ENCODE results near the gene COG5.

The COG5 gene

GRCh38 chr7:107201795-107202450 is 361.8 kb downstream of the COG5 start:
- Histone ChIP-seq H3K9me3 (ENCODE audit: control insufficient read depth, insufficient read depth, low read length) (no peaks in the 10 kb centered on the region), H3F3A (ENCODE audit: control insufficient read depth, insufficient read depth) (no peaks in the 10 kb centered on the region), H3K79me2 (ENCODE audit: control insufficient read depth, low read length) (no peaks in the 10 kb centered on the region), H3K4me3 (ENCODE audit: low read length) (no peak overlapping the region), H3K27ac (ENCODE audit: low read depth, low read length) (no peak overlapping the region), H3K4me2 (ENCODE audit: low read length) (no peak overlapping the region), H3K27me3 (ENCODE audit: control insufficient read depth, low read length) (no peaks in the 10 kb centered on the region), H3K4me1 (ENCODE audit: control insufficient read depth, low read length) (no peaks in the 10 kb centered on the region), H3K9me2 (replicated peaks; ENCODE audit: control insufficient read depth, low read length) (no peaks in the 10 kb centered on the region), H4K20me1 (ENCODE audit: control insufficient read depth, insufficient read depth, low read depth, low read length) (no peaks in the 10 kb centered on the region), H3K36me3 (ENCODE audit: control insufficient read depth, low read length) (peaks cover 47% of the 10 kb centered on the region)
- no peak for TF ChIP-seq EZH2phosphoT487 (IDR thresholded peaks at IDR 0.05; ENCODE audit: borderline replicate concordance, low read length)
- TF ChIP-seq, protein P1, sequence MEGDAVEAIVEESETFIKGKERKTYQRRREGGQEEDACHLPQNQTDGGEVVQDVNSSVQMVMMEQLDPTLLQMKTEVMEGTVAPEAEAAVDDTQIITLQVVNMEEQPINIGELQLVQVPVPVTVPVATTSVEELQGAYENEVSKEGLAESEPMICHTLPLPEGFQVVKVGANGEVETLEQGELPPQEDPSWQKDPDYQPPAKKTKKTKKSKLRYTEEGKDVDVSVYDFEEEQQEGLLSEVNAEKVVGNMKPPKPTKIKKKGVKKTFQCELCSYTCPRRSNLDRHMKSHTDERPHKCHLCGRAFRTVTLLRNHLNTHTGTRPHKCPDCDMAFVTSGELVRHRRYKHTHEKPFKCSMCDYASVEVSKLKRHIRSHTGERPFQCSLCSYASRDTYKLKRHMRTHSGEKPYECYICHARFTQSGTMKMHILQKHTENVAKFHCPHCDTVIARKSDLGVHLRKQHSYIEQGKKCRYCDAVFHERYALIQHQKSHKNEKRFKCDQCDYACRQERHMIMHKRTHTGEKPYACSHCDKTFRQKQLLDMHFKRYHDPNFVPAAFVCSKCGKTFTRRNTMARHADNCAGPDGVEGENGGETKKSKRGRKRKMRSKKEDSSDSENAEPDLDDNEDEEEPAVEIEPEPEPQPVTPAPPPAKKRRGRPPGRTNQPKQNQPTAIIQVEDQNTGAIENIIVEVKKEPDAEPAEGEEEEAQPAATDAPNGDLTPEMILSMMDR (IDR thresholded peaks at IDR 0.05; ENCODE audit: low read depth, low read length, poor library complexity, severe bottlenecking): peak; percentile 61

DNA sequence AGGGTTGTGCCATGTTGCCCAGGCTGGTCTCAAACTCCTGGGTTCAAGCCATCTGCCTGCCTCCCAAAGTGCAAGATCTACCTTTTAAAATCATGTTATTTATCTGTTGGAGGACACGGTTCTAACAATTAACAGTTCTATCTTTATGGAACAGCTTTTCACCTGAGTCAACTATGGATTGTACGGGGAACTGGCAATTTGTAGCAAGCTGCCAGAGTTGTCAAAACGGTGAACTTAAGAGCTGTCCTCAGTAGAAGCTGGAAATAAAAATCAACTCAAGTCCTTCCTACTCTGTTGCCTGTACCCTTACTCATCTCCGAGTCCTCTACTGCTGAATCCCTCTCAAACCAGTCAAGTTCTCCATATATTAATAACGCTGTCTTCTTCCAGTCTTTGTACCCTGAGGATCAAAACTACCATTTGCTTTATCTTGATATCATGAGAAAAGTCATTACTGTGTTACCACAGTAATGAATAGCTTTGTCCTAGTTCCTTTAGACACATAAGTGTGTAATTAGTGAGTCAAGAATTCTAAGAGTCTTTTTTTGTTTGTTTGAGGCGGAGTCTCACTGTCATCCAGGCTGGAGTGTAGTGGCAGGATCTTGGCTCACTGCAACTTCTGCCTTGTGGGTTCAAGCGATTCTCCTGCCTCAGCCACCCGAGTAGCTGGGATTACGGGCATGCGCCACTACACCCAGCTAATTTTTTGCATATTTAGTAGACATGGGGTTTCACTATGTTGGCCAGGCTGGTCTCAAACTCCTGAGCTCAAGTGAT is 366.7 kb downstream of the COG5 start:
- no peak for TF ChIP-seq EZH2phosphoT487 (IDR thresholded peaks at IDR 0.05; ENCODE audit: borderline replicate concordance, low read length)
- TF ChIP-seq, protein P1 (IDR thresholded peaks at IDR 0.05; ENCODE audit: low read depth, low read length, poor library complexity, severe bottlenecking): no peak
- Histone ChIP-seq H3K4me2 (ENCODE audit: low read length) (no peak overlapping the region), H3K4me3 (ENCODE audit: low read length) (no peak overlapping the region), H3K4me1 (ENCODE audit: control insufficient read depth, low read length) (no peaks in the 10 kb centered on the region), H3K27ac (ENCODE audit: low read depth, low read length) (no peak overlapping the region), H3K27me3 (ENCODE audit: control insufficient read depth, low read length) (no peaks in the 10 kb centered on the region), H3K79me2 (ENCODE audit: control insufficient read depth, low read length) (no peaks in the 10 kb centered on the region), H4K20me1 (ENCODE audit: control insufficient read depth, insufficient read depth, low read depth, low read length) (no peaks in the 10 kb centered on the region), H3K9me2 (replicated peaks; ENCODE audit: control insufficient read depth, low read length) (no peaks in the 10 kb centered on the region), H3K9me3 (ENCODE audit: control insufficient read depth, insufficient read depth, low read length) (no peaks in the 10 kb centered on the region), H3F3A (ENCODE audit: control insufficient read depth, insufficient read depth) (no peaks in the 10 kb centered on the region), H3K36me3 (ENCODE audit: control insufficient read depth, low read length) (peaks cover 43% of the 10 kb centered on the region)

GRCh38 chr7:107194052-107194451 is 369.7 kb downstream of the COG5 start:
- TF ChIP-seq, protein P1 (IDR thresholded peaks at IDR 0.05; ENCODE audit: low read depth, low read length, poor library complexity, severe bottlenecking): no peak
- no peak for TF ChIP-seq EZH2phosphoT487 (IDR thresholded peaks at IDR 0.05; ENCODE audit: borderline replicate concordance, low read length)
- Histone ChIP-seq H3K79me2 (ENCODE audit: control insufficient read depth, low read length) (no peaks in the 10 kb centered on the region), H3K9me2 (replicated peaks; ENCODE audit: control insufficient read depth, low read length) (no peaks in the 10 kb centered on the region), H3K4me2 (ENCODE audit: low read length) (no peak overlapping the region), H3K36me3 (ENCODE audit: control insufficient read depth, low read length) (peaks cover 50% of the 10 kb centered on the region), H3K4me3 (ENCODE audit: low read length) (no peak overlapping the region), H3K9me3 (ENCODE audit: control insufficient read depth, insufficient read depth, low read length) (no peaks in the 10 kb centered on the region), H3K27me3 (ENCODE audit: control insufficient read depth, low read length) (no peaks in the 10 kb centered on the region), H3K27ac (ENCODE audit: low read depth, low read length) (no peak overlapping the region), H3F3A (ENCODE audit: control insufficient read depth, insufficient read depth) (no peaks in the 10 kb centered on the region), H4K20me1 (ENCODE audit: control insufficient read depth, insufficient read depth, low read depth, low read length) (no peaks in the 10 kb centered on the region), H3K4me1 (ENCODE audit: control insufficient read depth, low read length) (no peaks in the 10 kb centered on the region)

All from DOHH2 (cell line).